ENCODE measurements around the gene CSNK1D.
"Not testable (repeated sequence)": the region's sequence is repeated elsewhere in the genome, so short reads cannot be mapped to it uniquely, and the experiment has no call there.

CSNK1D gene

DNA sequence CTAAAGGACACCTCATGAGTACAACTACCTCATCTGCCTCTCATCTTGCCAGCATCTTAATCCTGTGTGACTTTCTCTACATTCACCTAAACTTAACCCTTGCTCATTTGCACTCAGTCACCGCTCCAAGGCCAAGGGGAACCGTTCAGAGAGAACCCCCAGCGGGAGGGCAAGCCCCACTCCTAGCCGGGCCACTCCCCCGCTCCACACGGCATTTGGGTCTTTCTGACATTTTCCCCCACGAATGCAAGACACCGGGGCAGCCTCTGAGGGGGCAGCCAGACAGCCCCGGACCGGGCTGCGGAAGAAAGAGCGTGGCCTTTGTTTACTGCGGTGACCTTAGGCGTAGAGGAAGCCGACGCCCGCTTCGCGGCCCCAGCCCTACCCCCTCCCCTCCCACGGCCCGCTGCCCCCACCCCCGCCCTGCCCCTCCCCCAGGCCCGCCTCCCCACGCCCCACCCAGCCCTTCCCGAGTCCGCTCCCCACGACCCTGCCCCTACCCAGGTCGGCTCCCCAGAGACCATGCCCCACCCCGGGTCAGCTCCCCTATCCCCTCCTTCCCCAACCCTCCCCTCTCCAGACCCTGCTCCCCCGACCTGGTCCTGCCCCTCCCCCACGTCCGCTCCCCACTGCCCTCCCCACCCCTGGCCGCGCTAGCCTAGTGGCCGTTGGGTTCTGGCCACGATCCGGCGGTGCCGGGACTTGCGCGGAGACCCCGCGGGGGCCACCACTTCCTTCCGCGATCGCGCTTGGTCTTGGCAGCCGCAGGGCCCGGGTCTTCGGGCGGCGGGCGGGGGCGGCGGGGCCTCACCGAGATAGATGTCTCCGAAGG lies 789 bp downstream of the CSNK1D start:
- DNase-seq = peak; percentile 62

GRCh38 chr17:82271401-82271800 lies 2.1 kb downstream of the CSNK1D start:
- no peak for DNase-seq

GRCh38 chr17:82270651-82271050 lies 2.8 kb downstream of the CSNK1D start:
- DNase-seq = no peak

- no peak for DNase-seq
Observed at GRCh38 chr17:82269882-82270500, 3.5 kb downstream of the CSNK1D start.

DNA sequence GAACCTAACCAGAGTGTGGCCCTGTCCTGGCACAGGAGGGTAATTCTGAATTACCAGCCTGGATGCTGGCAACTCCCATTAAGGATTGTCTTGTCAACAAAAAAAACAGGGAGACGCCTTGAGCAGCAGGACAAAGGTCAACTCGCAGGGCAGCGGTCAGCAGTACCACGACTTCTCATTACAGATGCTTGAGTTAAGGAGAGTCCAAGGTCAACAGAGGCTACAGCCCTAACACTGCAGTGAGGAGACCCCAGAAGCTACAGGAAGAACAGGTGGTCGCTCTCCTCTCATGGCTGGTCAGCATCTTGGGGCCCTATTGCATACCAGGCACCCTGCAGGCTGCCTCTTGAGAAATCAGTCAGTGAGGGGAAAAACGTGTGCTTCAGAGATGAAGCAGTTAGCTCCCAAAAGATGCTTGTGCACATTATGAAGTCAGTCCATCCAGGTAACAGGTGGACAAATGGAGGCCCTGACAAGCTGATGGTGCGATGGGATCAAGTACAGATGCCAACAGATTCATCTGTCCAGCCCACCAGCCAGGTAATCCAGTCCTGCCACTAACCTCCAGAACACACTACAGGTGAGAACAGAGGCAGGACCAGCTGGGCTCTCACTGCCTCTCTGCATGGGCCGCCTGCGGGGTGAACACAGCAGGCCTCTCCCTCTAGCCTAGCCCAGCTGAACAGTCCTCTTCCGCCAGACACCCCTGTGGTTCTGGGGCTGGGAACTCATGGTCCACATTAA lies 4.2 kb downstream of the CSNK1D start:
- DNase-seq = no peak

DNA sequence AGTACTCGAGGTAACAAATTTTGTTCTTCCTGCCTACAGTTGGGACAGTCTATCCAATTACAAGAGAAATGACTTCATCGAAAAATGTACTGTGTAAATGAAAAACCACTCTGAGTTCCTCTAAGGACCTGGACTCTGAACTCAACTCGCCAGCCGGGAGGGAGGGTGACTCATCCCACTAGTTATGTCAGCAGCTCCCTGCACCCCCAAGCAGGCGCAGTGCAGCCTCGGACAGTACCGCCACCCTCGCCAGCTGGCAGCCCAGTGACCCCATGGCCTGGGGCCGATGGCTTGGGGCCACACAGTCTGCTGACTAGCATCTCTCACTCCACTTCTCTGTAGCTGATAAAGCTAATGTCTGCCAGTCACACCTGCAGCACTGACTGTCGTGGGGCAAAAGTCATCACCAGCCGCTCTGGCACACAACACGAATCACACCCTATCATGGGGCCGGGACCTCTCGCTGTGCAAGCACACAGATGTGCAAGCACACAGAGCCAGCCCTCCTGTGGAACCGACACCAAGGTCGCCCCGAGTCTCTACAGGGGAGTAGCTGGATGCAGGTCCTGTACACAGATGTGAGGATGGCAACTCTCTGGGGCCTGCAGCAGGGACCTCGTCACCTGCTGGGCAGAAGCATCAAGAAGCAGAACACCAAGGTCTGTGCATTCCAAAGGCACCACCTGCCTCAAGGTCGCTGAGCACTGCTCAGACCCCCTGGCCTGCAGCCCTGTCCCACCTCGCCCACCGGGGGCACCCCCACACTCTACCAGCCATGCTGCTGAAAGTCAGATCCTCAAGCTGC lies 5.7 kb downstream of the CSNK1D start:
- peak; percentile 73 for DNase-seq

DNA sequence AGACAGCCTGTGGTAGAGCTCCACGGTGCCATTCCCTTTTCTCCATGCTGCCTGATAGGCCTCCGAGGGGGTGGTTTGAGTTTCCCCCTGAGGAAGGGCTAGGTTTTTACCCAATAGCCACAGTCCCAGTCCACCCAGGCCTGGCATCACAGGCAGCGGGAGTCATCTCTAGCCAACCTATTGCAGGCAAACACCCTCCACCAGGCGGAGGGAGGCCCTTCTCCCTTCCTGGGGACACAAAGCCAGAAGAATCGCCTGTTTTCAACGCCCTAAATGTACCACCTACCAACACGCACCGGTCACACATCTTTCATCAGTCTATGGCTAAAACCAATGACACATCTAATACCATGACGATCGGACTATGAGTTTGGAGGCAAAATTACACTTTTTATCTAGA lies 7.4 kb downstream of the CSNK1D start:
- DNase-seq = no peak

- DNase-seq = no peak
Observed at GRCh38 chr17:82263641-82264040, 9.9 kb downstream of the CSNK1D start.

DNA sequence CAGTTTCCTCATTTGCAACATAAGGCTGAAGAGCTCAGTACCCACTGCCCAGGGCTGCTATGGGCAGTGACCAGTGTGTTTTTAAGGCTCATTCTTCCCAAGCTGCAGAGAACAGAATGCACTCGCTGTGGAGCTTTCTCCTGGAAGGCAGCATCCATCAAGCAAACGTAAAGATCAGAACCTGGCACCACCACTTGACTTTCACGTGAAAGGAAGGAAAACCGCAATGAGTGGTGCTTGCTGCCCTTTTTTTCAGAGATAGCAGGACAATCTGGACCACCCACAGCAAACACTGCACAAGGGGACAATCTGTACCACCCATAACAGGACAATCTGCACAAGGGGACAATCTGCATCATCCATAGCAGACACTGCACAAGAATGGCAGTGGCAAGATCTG lies 11.2 kb downstream of the CSNK1D start:
- no peak for DNase-seq

DNA sequence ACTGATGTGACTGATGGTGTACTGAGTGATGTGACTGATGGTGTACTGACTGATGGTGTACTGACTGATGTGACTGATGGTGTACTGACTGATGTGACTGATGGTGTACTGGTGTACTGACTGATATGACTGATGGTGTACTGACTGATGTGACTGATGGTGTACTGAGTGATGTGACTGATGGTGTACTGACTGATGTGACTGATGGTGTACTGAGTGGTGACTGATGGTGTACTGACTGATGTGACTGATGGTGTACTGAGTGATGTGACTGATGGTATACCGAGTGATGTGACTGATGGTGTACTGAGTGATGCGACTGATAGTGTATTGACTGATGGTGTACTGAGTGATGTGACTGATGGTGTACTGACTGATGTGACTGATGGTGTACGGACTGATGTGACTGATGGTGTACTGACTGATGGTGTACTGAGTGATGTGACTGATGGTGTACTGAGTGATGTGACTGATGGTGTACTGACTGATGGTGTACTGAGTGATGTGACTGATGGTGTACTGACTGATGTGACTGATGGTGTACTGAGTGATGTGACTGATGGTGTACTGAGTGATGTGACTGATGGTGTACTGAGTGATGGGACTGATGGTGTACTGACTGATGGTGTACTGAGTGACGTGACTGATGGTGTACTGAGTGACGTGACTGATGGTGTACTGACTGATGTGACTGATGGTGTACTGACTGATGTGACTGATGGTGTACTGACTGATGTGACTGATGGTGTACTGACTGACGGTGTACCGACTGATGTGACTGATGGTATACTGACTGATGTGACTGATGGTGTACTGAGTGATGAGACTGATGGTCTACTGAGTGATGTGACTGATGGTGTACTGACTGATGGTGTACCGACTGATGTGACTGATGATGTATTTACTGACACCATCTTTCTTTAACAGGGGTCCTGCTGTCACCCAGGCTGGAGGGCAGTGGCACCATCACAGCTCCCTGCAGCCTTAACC lies 13.2 kb downstream of the CSNK1D start:
- DNase-seq = not testable (repeated sequence)

- DNase-seq = no peak
Observed at GRCh38 chr17:82258555-82258954, 14.9 kb downstream of the CSNK1D start.

DNA sequence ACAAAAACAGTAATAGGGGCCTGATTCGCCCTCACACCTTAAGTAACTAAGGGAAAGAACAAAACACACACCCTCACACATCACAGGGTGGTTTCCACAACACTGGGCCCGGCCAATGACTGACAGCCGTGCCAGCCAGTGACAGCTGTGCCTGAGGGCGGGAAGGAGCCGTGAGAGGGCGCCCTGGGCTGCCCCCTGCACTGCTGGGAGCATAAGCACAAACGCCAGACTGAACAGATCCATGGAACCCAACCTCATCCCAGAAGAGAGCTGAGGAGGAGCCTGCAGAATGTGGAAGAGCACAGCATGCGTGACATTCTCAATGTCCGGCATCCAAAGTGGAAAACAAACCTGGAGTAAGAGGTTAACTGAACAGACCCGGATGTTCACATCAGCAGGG lies 16.0 kb downstream of the CSNK1D start:
- peak; percentile 75 for DNase-seq

DNA sequence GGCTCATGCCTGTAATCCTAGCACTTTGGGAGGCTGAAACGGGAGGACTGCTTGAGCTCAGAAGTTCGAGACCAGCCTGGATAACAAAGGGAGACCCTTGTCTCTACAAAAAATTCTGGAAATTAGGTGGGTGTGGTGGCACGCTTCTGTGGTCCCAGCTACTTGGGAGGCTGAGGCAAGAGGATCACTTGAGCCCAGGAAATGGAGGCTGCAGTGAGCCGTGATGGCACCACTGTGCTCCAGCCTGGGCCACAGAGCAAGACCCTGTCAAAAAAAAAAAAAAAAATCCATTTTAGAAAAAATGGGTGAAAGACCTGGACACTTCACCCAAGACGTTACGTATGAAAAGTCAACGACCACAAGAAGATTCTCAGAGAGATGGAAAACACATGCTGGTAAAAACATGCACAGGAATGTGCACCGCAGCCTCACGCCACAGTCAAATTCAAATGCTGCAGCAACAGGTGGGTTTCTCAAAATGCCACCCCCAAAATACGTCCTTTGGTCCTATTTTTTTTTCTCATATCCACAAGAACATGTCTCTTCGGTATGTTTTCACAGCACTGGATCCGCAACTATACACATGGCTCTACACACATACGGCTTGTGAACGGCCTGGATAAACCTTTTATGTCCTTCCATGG lies 17.1 kb downstream of the CSNK1D start:
- no peak for DNase-seq

DNA sequence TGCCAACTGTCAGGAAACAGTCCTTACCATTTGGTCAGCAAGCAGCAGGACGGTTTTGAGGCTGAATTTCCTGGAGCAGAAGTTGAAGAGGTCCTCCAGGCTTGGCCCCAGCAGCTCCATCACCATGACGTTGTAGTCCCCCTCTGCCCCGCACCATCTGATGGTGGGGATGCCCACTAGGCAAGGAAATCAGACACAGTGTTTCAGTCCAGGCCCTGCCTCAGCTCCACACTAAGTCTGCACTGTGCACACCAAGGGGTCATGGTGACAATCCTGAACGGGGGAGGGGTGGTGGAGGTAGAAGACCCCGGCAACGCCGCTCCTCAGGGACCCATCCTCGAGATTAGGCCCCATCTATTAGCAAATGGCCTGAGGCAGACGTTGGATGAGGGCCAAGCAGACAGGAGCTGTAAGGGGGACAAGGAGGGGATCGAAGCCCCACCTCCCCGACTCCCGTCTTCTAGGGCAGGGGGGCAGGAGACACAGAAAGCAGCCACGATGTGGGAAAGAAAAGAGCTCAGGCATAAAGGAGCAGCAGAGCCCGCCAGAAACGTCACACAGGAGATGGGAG lies 18.0 kb downstream of the CSNK1D start:
- no peak for DNase-seq

DNA sequence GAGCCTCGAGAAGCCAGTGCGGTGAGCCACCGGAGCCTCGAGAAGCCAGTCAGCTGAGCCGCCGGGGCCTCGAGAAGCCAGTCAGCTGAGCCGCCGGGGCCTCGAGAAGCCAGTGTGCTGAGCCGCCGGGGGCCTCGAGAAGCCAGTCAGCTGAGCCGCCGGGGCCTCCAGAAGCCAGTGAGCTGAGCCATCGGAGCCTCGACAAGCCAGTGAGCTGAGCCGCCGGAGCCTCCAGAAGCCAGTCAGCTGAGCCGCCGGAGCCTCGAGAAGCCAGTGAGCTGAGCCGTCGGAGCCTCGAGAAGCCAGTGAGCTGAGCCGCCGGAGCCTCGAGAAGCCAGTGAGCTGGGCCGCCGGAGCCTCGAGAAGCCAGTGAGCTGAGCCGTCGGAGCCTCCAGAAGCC lies 18.8 kb downstream of the CSNK1D start:
- not testable (repeated sequence) for DNase-seq

DNA sequence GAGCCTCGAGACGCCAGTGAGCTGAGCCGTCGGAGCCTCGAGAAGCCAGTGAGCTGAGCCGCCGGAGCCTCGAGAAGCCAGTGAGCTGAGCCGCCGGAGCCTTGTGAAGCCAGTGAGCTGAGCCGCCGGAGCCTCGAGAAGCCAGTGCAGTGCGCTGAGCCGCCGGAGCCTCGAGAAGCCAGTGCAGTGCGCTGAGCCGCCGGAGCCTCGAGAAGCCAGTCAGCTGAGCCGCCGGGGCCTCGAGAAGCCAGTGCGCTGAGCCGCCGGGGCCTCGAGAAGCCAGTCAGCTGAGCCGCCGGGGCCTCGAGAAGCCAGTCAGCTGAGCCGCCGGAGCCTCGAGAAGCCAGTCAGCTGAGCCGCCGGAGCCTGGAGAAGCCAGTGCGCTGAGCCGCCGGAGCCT lies 19.4 kb downstream of the CSNK1D start:
- not testable (repeated sequence) for DNase-seq

DNA sequence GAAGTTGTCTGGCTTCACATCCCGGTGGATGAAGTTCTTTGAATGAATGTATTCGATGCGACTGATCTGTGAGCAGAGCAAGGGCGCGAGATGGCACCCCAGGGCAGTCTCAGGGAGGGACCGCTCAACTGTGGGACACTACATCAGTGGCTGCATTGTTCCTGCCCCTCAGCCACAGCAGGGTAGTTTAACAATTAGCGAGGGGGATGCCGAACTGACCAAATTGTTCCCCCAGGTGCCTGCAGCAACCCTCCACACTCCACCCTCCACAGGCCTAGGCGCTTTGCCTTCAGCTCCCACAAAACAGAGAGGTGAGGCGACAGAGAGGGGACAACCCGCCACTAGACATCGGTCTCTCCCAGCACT lies 20.3 kb downstream of the CSNK1D start:
- no peak for DNase-seq

- DNase-seq = no peak
Observed at GRCh38 chr17:82252511-82253178, 20.9 kb downstream of the CSNK1D start.

DNA sequence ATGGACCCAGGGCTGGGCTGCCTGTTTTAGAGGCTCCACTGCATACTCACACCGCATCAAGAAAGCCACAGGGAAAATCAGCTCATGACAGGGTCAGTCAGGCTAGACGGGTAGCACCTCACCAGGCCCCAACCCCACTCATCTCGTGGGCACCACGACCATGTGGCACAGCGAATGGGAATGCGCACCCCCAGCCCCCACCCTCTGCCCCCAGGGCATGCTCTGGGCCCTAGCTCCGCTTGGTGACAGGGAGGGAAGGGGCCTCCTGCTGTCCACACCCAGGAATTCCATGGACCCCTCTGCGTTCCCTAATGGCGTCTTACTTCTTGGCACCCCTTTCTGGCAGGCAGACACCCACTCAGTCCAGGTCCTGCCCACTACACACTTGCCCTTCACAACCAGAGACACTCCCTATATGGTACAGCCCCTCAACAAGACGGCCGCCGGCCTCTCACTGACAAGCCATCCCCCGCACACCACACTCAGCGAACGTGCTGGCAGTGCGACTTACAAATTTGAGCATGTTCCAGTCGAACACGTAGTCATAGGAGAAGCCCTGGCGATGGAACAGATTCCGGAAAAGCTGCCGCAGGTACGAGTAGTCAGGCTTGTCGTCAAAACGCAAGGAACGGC lies 22.5 kb downstream of the CSNK1D start:
- no peak for DNase-seq
